ENCODE results near the gene ZNF784. TPM values are rescaled to one million over a fixed set of nuclear protein-coding genes. Genes with fewer than 3 reads are reported as not detected.
A peak's percentile ranks its signal among the peaks of the same experiment; 100 is the strongest.

Gene ZNF784
- total and polyA plus RNA-seq, 2 of the 13 experiments (the other 11 are each of a cell fraction or from before 2014, with no cell fraction given): 4.1 to 4.2 TPM

- TF ChIP-seq, protein P1, sequence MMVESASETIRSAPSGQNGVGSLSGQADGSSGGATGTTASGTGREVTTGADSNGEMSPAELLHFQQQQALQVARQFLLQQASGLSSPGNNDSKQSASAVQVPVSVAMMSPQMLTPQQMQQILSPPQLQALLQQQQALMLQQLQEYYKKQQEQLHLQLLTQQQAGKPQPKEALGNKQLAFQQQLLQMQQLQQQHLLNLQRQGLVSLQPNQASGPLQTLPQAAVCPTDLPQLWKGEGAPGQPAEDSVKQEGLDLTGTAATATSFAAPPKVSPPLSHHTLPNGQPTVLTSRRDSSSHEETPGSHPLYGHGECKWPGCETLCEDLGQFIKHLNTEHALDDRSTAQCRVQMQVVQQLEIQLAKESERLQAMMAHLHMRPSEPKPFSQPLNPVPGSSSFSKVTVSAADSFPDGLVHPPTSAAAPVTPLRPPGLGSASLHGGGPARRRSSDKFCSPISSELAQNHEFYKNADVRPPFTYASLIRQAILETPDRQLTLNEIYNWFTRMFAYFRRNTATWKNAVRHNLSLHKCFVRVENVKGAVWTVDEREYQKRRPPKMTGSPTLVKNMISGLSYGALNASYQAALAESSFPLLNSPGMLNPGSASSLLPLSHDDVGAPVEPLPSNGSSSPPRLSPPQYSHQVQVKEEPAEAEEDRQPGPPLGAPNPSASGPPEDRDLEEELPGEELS (CRISPR knock-in tag; IDR thresholded peaks at IDR 0.05): peak; percentile 12; the same call in 1 of the 2 replicates
- TF ChIP-seq ELF4 (CRISPR knock-in tag; IDR thresholded peaks at IDR 0.05; ENCODE audit: borderline replicate concordance) (peak; percentile 14; the same call in 1 of the 2 replicates), KLF12 (CRISPR knock-in tag; IDR thresholded peaks at IDR 0.05; ENCODE audit: borderline replicate concordance) (peak; percentile 100), BRCA1 (CRISPR knock-in tag; IDR thresholded peaks at IDR 0.05) (no peak), KLF6 (CRISPR knock-in tag; IDR thresholded peaks at IDR 0.05) (peak; percentile 40; the same call in 1 of the 2 replicates), ELF3 (CRISPR knock-in tag; IDR thresholded peaks at IDR 0.05) (peak; percentile 60), ZFYVE20 (CRISPR knock-in tag; IDR thresholded peaks at IDR 0.05; ENCODE audit: borderline replicate concordance, low read depth) (no peak), DNMT3B (CRISPR knock-in tag; conservative IDR thresholded peaks at IDR 0.05) (no peak; the same call in 1 of the 2 replicates), ZNF143 (CRISPR knock-in tag; IDR thresholded peaks at IDR 0.05) (peak; percentile 56), SSRP1 (CRISPR knock-in tag; IDR thresholded peaks at IDR 0.05) (no peak), ZNF142 (CRISPR knock-in tag; IDR thresholded peaks at IDR 0.05) (no peak), POLR2AphosphoS2 (IDR thresholded peaks at IDR 0.05; ENCODE audit: low read depth, low read length) (no peak; the same call in 1 of the 2 replicates), ZBTB1 (CRISPR knock-in tag; IDR thresholded peaks at IDR 0.05; ENCODE audit: borderline replicate concordance) (no peak), JUNB (CRISPR knock-in tag; IDR thresholded peaks at IDR 0.05; ENCODE audit: borderline replicate concordance) (no peak), ZSCAN20 (CRISPR knock-in tag; IDR thresholded peaks at IDR 0.05; ENCODE audit: borderline replicate concordance) (0 out of 2 replicates have a peak, but pooled peaks have one; percentile 28)
- TF ChIP-seq, protein P2, sequence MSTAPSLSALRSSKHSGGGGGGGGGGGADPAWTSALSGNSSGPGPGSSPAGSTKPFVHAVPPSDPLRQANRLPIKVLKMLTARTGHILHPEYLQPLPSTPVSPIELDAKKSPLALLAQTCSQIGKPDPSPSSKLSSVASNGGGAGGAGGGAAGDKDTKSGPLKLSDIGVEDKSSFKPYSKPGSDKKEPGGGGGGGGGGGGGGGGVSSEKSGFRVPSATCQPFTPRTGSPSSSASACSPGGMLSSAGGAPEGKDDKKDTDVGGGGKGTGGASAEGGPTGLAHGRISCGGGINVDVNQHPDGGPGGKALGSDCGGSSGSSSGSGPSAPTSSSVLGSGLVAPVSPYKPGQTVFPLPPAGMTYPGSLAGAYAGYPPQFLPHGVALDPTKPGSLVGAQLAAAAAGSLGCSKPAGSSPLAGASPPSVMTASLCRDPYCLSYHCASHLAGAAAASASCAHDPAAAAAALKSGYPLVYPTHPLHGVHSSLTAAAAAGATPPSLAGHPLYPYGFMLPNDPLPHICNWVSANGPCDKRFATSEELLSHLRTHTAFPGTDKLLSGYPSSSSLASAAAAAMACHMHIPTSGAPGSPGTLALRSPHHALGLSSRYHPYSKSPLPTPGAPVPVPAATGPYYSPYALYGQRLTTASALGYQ (CRISPR knock-in tag; IDR thresholded peaks at IDR 0.05): no peak; the same call in 1 of the 2 replicates
- TF ChIP-seq, protein P3, sequence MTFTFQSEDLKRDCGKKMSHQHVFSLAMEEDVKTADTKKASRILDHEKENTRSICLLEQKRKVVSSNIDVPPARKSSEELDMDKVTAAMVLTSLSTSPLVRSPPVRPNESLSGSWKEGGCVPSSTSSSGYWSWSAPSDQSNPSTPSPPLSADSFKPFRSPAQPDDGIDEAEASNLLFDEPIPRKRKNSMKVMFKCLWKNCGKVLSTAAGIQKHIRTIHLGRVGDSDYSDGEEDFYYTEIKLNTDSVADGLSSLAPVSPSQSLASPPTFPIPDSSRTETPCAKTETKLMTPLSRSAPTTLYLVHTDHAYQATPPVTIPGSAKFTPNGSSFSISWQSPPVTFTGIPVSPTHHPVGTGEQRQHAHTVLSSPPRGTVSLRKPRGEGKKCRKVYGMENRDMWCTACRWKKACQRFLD (CRISPR knock-in tag; IDR thresholded peaks at IDR 0.05; ENCODE audit: borderline replicate concordance): no peak
Observed at GRCh38 chr19:55643003-55643886, 18.9 kb upstream of the ZNF784 start, which contains the start of gene ZNF581 (continued).

Measured in HepG2 (cell line).